HG03196 (cell line): ENCODE data around the gene FHOD3.

Source experiments
- ATAC-seq: cut with Tn5 transposase; IDR thresholded peaks from one replicate; pipeline ENCODE4 v1.9.1; 2021; ENCODE audit not compliant: unreplicated experiment

Gene FHOD3

GRCh38 chr18:36680042-36680441 is 382.5 kb downstream of the FHOD3 start:
- no peak for ATAC-seq

GRCh38 chr18:36685580-36685979 is 388.1 kb downstream of the FHOD3 start:
- ATAC-seq, result no peak

- ATAC-seq, result peak; percentile 53
Observed at GRCh38 chr18:36688020-36688965, 390.8 kb downstream of the FHOD3 start.

- ATAC-seq, result no peak
Observed at GRCh38 chr18:36692371-36692770, 394.9 kb downstream of the FHOD3 start.

GRCh38 chr18:36692921-36693332 is 395.4 kb downstream of the FHOD3 start:
- no peak for ATAC-seq

GRCh38 chr18:36693931-36694620 is 396.6 kb downstream of the FHOD3 start:
- no peak for ATAC-seq

- no peak for ATAC-seq
Observed at GRCh38 chr18:36695806-36696205, 398.3 kb downstream of the FHOD3 start.

GRCh38 chr18:36697905-36698304 is 400.4 kb downstream of the FHOD3 start:
- no peak for ATAC-seq

- ATAC-seq, result no peak
Observed at GRCh38 chr18:36700955-36701354, 403.4 kb downstream of the FHOD3 start.

- no peak for ATAC-seq
Observed at GRCh38 chr18:36702401-36703013, 405.0 kb downstream of the FHOD3 start.

- no peak for ATAC-seq
Observed at GRCh38 chr18:36704156-36704555, 406.6 kb downstream of the FHOD3 start.

- no peak for ATAC-seq
Observed at GRCh38 chr18:36706134-36706881, 408.8 kb downstream of the FHOD3 start.

- ATAC-seq, result no peak
Observed at GRCh38 chr18:36708366-36708765, 410.9 kb downstream of the FHOD3 start.

- no peak for ATAC-seq
Observed at GRCh38 chr18:36709315-36709714, 411.8 kb downstream of the FHOD3 start.

- no peak for ATAC-seq
Observed at GRCh38 chr18:36711014-36711725, 413.7 kb downstream of the FHOD3 start.

GRCh38 chr18:36711813-36712444 is 414.4 kb downstream of the FHOD3 start:
- no peak for ATAC-seq

- ATAC-seq, result no peak
Observed at GRCh38 chr18:36714476-36714875, 417.0 kb downstream of the FHOD3 start.

GRCh38 chr18:36717422-36718110 is 420.1 kb downstream of the FHOD3 start:
- no peak for ATAC-seq

GRCh38 chr18:36718705-36719328 is 421.3 kb downstream of the FHOD3 start:
- ATAC-seq, result no peak
